IgD-negative memory B cell (primary cell): ENCODE measurements around the gene CBX7. TPM values are rescaled to one million over a fixed set of nuclear protein-coding genes. Genes with fewer than 3 reads are reported as not detected.

Experiments
- H3K27ac Mint-ChIP-seq, 3 donors: one replicate each; pipeline ENCODE4 v1.8.0; 2020 to 2022; ENCODE audit warnings: mild to moderate bottlenecking in 3 of 3, mixed read lengths in 3 of 3, moderate library complexity in 1 of 3
- H3K27me3 Mint-ChIP-seq: one replicate; pipeline ENCODE4 v1.8.0; 2021; ENCODE audit warnings: mixed read lengths
- H3K36me3 Mint-ChIP-seq: one replicate; pipeline ENCODE4 v1.8.0; 2020; ENCODE audit warnings: mild to moderate bottlenecking, mixed read lengths
- H3K4me1 Mint-ChIP-seq, 3 donors: one replicate each; pipeline ENCODE4 v1.8.0; 2020 to 2022; ENCODE audit warnings: mixed read lengths in 3 of 3, mild to moderate bottlenecking in 1 of 3
- H3K4me3 Mint-ChIP-seq, 4 donors: one replicate each; pipeline ENCODE4 v1.8.0; 2020 to 2022; ENCODE audit warnings: mild to moderate bottlenecking in 4 of 4, mixed read lengths in 4 of 4, moderate library complexity in 3 of 4
- H3K9me3 Mint-ChIP-seq, 3 donors: one replicate each; pipeline ENCODE4 v1.8.0; 2020 to 2021; ENCODE audit warnings: mixed read lengths in 3 of 3, mild to moderate bottlenecking in 1 of 3
- polyA plus RNA-seq: library from polyadenylated mRNA; unstranded; fragments of 300-500 nt; fragmentation: Illumina TruSeq; gene quantifications from one replicate; pipeline ENCODE4 v1.2.3, GENCODE V29; 2021

The CBX7 gene
- polyA plus RNA-seq, 1 donor from 2014 or later = 35.4 TPM

DNA sequence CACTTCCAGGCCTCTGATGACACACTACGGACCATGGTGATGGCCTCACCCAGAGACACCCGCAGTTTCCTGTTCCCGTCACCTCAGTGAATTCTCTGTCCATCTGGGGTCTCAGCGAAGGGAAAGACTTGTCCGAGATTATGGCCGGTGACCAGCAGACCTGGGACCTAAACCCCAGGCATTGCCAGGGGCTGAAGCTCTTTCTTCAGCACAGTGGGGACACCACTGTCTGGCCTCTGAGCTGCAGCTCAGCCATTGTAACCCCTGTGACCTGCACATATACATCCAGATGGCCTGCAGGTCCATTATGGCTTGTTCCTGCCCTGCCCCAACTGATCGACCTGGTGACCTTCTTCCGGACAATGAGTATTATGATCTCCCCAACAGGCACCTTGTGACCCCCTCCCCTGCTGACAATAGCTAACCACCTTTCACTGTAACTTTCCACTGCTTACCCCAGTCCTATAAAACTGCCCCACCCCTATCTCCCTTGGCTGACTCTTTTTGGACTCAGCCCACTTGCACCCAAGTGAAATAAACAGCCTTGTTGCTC, 22.3 kb downstream of the CBX7 start:
- peaks cover 0 to 2% (median 0%) of the 10 kb centered on the region in 3 donors for H3K9me3 Mint-ChIP-seq
- no peak overlapping the region for H3K27ac Mint-ChIP-seq
- H3K36me3 Mint-ChIP-seq = peaks cover 9% of the 10 kb centered on the region
- no peak overlapping the region for H3K4me3 Mint-ChIP-seq
- H3K27me3 Mint-ChIP-seq = no peaks in the 10 kb centered on the region
- peaks cover 0 to 2% (median 0%) of the 10 kb centered on the region in 3 donors for H3K4me1 Mint-ChIP-seq

DNA sequence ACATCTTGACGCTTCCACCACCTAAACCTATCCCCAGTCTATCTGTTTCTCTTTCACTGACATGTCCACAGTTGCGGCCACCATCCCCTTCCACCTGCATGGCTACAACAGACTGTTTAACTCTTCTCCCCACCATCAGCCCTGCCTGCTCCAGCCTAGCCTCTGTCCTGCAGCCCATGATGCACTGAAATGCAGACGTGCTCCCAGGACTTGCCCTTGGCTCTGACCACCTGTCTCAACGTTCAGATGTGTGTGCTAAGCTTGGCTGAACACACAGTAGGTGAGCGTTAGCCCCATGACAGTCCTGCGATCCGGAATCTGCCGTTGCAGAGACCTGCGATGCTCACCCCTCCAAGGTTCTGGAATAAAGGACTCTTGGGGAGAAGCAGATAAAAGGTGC, 22.7 kb downstream of the CBX7 start:
- Mint-ChIP-seq H3K36me3 (peaks cover 9% of the 10 kb centered on the region), H3K4me3 (no peak overlapping the region), H3K27me3 (no peaks in the 10 kb centered on the region), H3K9me3 (peaks cover 0 to 2% (median 0%) of the 10 kb centered on the region in 3 donors), H3K4me1 (peaks cover 0 to 2% (median 0%) of the 10 kb centered on the region in 3 donors), H3K27ac (no peak overlapping the region)

DNA sequence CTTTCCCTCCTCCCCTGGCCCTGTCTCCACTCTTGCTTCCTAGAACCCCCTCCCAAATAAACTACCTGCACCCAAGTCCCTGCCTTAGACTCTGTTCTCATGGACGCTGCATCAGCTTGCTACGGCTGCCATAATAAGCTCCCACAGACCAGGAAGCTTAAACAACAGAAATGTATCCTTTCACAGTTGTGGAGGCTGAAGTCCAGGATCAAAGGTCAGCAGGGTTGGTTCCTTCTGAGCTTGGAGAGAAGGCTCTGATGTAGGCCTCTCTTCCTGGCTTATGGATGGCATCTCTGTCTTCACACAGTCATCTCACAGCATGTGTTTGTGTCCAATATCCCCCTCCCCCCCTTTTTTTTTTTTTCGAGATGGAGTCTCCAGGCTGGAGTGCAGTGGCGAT, 23.4 kb downstream of the CBX7 start:
- no peaks in the 10 kb centered on the region for H3K27me3 Mint-ChIP-seq
- H3K27ac Mint-ChIP-seq = no peak overlapping the region

DNA sequence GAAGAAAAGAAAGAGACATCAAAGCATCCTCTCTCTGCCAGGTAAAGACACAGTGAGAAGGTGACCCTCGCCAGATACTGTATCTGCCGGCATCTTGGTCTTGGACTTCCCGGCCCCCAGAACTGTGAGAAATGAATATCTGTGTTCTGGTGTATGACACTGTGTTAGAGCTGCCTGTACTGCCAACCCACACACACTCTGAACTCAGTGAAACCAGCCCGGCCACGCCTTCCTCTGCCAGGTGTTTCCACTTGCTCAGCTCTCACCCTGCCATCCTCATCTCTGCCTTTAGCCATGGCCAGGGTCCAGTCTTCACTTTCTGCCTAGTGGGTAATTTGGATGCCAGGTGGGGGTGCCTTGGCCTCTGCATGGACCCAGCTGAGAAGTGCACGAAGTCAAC, 24.0 kb downstream of the CBX7 start:
- Mint-ChIP-seq H3K27ac (no peak overlapping the region), H3K36me3 (peaks cover 9% of the 10 kb centered on the region)

More for the DNA sequence above, 23.4 kb downstream of the CBX7 start:
- no peak overlapping the region for H3K4me3 Mint-ChIP-seq
- peaks cover 0 to 2% (median 0%) of the 10 kb centered on the region in 3 donors for H3K9me3 Mint-ChIP-seq
- H3K36me3 Mint-ChIP-seq = peaks cover 9% of the 10 kb centered on the region
- peaks cover 0 to 2% (median 0%) of the 10 kb centered on the region in 3 donors for H3K4me1 Mint-ChIP-seq

GRCh38 chr22:39125622-39126021, 26.9 kb downstream of the CBX7 start:
- H3K4me3 Mint-ChIP-seq = no peak overlapping the region
- H3K9me3 Mint-ChIP-seq = peaks cover 0 to 2% (median 0%) of the 10 kb centered on the region in 3 donors
- H3K27ac Mint-ChIP-seq = no peak overlapping the region

More for the DNA sequence above, 24.0 kb downstream of the CBX7 start:
- H3K27me3 Mint-ChIP-seq = no peaks in the 10 kb centered on the region
- H3K4me1 Mint-ChIP-seq = peaks cover 0 to 2% (median 0%) of the 10 kb centered on the region in 3 donors
- peaks cover 0 to 2% (median 0%) of the 10 kb centered on the region in 3 donors for H3K9me3 Mint-ChIP-seq
- no peak overlapping the region for H3K4me3 Mint-ChIP-seq

DNA sequence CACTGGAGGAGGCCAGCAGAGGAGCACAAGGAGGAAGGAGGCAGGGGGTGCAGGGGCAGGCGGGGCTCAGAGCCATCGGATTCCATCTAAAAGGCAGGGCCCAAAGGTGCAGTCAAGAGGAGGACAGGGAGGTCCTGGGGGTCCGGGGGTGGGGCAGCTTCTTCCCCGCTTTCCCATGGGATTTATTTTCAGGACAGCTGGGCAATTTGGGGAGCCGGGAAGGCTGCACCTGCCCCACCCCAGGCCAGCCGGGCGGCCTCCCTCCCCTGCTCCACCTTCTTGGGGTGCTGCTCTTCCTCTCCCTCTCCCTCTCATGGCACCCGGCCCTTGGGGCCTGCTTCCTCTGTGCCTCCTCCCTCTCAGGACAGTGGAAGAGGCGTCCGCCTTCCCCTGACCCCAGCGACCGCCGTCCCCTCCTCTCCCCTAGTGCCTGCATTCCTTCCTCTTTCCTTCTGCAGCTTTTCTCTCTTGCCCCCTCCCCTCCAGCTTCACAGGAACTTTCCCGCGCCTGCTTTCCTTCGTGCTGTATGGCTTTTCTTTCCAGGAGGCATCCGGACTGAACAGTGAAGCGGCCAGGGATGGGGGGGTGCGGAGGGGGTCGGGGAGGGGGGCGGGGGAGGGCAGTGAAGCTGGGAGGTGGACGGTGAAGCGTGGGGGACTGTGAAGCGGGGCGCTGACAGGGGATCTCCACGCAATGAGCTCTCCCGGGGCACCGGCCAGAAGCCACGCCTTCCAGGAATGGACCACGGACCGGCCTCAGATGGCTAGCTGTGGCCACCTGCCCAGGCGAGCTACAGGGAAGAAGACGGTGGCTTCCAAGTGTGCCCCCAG, 28.5 kb downstream of the CBX7 start:
- Mint-ChIP-seq H3K27ac (no peak overlapping the region), H3K36me3 (peaks cover 3% of the 10 kb centered on the region), H3K9me3 (peaks cover 0 to under 1% (median 0%) of the 10 kb centered on the region in 3 donors), H3K4me1 (peaks cover 3 to 10% (median 4%) of the 10 kb centered on the region in 3 donors), H3K27me3 (no peaks in the 10 kb centered on the region), H3K4me3 (no peak overlapping the region)

More at GRCh38 chr22:39125622-39126021, 26.9 kb downstream of the CBX7 start:
- H3K27me3 Mint-ChIP-seq = no peaks in the 10 kb centered on the region
- peaks cover 3% of the 10 kb centered on the region for H3K36me3 Mint-ChIP-seq
- H3K4me1 Mint-ChIP-seq = peaks cover 2 to 10% (median 3%) of the 10 kb centered on the region in 3 donors

GRCh38 chr22:39122772-39123470, 29.6 kb downstream of the CBX7 start:
- H3K4me3 Mint-ChIP-seq = no peak overlapping the region
- H3K27ac Mint-ChIP-seq = no peak overlapping the region
- H3K36me3 Mint-ChIP-seq = peaks cover 1% of the 10 kb centered on the region
- peaks cover 7 to 12% (median 8%) of the 10 kb centered on the region in 3 donors for H3K4me1 Mint-ChIP-seq
- H3K27me3 Mint-ChIP-seq = no peaks in the 10 kb centered on the region
- H3K9me3 Mint-ChIP-seq = no peaks in the 10 kb centered on the region

DNA sequence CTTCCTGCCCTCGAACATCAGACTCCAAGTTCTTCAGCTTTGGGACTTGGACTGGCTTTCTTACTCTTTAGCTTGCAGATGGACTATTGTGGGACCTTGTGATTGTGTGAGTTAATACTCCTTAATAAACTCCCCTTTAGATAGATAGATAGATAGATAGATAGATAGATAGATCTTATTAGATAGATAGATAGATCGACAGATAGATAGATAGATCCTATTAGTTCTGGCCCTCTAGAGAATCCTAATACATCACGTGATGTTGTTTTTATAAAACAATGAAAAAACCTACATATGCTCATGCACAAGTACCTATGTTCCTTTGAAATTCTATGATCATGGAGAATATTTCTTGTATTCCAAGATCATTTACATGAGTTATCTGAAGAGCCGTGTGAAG, 31.5 kb downstream of the CBX7 start:
- no peaks in the 10 kb centered on the region for H3K9me3 Mint-ChIP-seq
- peak overlapping the region in 1 of 3 donors; percentile 58 for H3K27ac Mint-ChIP-seq

DNA sequence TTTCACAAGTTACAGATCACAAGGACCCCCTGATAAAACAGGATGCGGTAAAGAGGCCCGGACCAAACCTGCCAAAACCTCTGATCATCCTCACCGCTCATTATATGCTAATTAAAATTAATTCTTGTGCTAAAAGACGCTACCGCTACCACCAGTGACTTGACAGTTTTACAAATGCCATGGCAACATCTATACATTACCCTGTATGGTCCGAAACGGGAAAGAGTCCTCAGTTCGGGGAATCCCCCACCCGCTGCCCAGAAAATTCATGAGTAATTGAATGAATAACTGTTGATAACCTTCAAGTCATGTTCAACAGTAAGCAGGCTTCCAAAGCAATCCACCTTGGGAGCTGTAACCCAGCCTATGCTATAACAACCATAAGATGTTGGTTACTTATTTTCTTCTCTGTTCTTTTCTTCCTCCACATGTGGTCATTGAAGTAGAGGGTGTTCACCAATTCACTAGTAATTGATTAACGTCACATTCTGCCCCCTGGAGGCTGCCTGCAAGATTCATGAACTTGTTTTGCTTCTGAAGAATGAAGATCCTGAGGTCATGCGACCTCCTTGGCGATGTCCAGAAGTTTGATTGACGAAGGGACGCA, 34.8 kb downstream of the CBX7 start:
- peak overlapping the region; percentile 37 to 95 (median 92) for H3K27ac Mint-ChIP-seq
- peaks cover 3% of the 10 kb centered on the region for H3K27me3 Mint-ChIP-seq
- H3K4me1 Mint-ChIP-seq = peaks cover 38 to 43% (median 41%) of the 10 kb centered on the region in 3 donors
- no peaks in the 10 kb centered on the region for H3K9me3 Mint-ChIP-seq
- peak overlapping the region; percentile 7 to 85 (median 30) for H3K4me3 Mint-ChIP-seq
- H3K36me3 Mint-ChIP-seq = no peaks in the 10 kb centered on the region

More for the DNA sequence above, 31.5 kb downstream of the CBX7 start:
- H3K4me1 Mint-ChIP-seq = peaks cover 20 to 22% (median 21%) of the 10 kb centered on the region in 3 donors
- no peak overlapping the region for H3K4me3 Mint-ChIP-seq
- peaks cover 3% of the 10 kb centered on the region for H3K27me3 Mint-ChIP-seq
- H3K36me3 Mint-ChIP-seq = peaks cover 1% of the 10 kb centered on the region

GRCh38 chr22:39115977-39116621, 36.4 kb downstream of the CBX7 start:
- H3K27ac Mint-ChIP-seq = peak overlapping the region; percentile 30 to 95 (median 89)
- no peaks in the 10 kb centered on the region for H3K36me3 Mint-ChIP-seq
- H3K9me3 Mint-ChIP-seq = no peaks in the 10 kb centered on the region
- peaks cover 40 to 48% (median 40%) of the 10 kb centered on the region in 3 donors for H3K4me1 Mint-ChIP-seq
- H3K27me3 Mint-ChIP-seq = peaks cover 3% of the 10 kb centered on the region
- H3K4me3 Mint-ChIP-seq = peak overlapping the region in 3 of 4 donors; percentile 38 to 86 (median 85)

- Mint-ChIP-seq H3K4me3 (peak overlapping the region in 3 of 4 donors; percentile 51 to 86 (median 85)), H3K27me3 (peaks cover 3% of the 10 kb centered on the region), H3K4me1 (peaks cover 42 to 51% (median 45%) of the 10 kb centered on the region in 3 donors), H3K27ac (peak overlapping the region; percentile 30 to 89 (median 63)), H3K36me3 (no peaks in the 10 kb centered on the region), H3K9me3 (no peaks in the 10 kb centered on the region)
These were observed 36.9 kb downstream of the CBX7 start for GRCh38 chr22:39115570-39115969.

DNA sequence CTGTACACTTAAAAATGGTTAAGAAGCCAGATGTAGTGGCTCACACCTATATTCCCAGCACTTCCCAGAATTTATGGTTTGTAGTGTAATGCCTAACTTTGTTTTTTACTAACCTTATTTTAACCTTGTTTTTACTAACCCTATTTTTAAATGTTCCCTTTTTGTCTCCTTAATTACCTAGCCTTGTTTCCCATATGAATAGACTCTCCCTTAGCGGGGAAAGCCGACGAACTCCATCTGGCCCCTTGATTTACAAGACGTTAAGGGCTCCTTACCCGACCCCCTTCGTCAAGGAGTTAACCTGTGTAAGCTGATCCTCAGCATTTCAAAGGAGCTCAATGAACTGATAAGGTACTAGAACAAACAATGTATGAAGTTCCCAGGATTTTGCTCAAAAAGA, 38.4 kb downstream of the CBX7 start:
- Mint-ChIP-seq H3K9me3 (no peaks in the 10 kb centered on the region), H3K36me3 (no peaks in the 10 kb centered on the region), H3K4me3 (no peak overlapping the region), H3K27ac (peak overlapping the region in 2 of 3 donors; percentile 42 to 63), H3K27me3 (peaks cover 3% of the 10 kb centered on the region), H3K4me1 (peaks cover 43 to 51% (median 47%) of the 10 kb centered on the region in 3 donors)

DNA sequence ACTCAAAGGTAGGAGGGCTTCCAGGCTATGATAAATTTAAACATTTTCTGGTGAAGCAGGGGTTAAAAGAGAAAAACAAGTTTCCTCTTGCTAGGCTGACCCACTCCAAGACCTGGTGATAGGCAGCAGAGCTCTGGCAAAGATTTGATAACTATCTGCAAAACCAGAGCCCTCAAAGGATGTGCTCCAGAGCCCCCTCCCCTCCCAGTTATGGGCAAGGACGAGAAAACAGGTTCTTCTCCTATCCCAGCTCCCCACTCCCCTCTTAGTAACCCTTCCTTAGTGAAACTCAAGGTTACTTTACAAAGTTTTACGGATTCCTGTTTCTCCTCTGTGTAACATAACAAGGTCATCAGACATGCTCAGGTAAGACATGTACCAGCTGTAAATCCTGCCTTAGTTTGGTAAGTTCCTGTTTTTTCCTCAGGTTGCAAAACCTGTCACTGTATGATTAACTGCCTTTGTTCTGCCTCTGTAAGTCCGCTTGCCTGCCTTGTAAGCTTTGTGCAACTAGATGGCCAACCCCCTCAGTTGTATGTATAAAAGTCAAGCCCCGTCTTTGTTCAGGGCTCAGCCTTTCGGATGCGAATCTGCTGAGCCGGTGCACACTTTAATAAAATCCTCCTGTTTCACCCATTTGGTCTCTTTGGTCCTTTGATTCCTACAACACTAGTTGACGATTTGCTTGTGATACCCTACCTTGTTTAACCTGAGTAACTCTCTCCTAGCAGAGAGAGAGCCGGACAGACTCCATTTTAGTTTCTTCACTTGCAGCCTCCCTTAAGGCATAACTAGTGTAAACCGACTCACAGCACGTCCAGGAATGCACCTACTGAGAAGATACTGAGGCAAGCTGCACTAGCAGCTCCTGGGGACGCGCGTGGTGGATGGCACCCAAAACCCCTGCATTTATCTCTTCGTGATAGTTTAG, 41.6 kb downstream of the CBX7 start:
- H3K4me3 Mint-ChIP-seq = no peak overlapping the region
- peak overlapping the region in 2 of 3 donors; percentile 41 to 47 for H3K27ac Mint-ChIP-seq
- no peaks in the 10 kb centered on the region for H3K36me3 Mint-ChIP-seq
- no peaks in the 10 kb centered on the region for H3K27me3 Mint-ChIP-seq
- H3K4me1 Mint-ChIP-seq = peaks cover 29 to 31% (median 31%) of the 10 kb centered on the region in 3 donors
- H3K9me3 Mint-ChIP-seq = no peaks in the 10 kb centered on the region
